ENCODE measurements around the gene ODAD4.
A peak's percentile ranks its signal among the peaks of the same experiment; 100 is the strongest.

The ODAD4 gene

GRCh38 chr17:41942626-41943373, 12.4 kb downstream of the ODAD4 start:
- DNase-seq = no peak

- DNase-seq = no peak
These were observed 13.1 kb downstream of the ODAD4 start for GRCh38 chr17:41943492-41943891.

GRCh38 chr17:41944943-41945342, 14.5 kb downstream of the ODAD4 start:
- no peak for DNase-seq

DNA sequence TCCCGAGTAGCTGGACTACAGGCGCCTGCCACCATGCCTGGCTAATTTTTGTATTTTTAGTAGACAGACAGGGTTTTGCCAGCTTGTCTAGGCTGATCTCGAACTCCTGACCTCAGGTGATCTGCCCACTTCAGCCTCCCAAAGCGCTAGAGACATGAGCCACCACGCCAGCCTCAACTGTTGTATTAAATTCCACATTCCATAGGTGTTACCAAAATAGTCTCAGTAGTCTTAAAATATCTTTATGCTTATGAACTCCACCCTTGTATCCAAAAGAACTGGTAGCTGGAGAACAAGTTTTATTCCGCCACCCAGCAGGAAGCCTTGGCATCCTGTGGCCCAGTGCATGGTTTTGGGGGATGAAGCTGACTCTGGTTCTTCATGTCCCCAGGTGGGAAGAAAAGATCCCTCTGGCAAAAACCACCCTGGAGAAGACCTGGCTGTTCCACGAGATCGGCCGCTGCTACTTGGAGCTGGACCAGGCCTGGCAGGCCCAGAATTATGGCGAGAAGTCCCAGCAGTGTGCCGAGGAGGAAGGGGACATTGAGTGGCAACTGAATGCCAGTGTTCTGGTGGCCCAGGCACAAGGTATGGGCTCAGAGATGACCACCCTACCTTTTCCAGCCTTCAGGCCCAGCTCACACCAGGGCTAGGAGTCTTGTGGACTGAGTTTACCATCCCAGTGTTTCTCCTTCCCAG, 18.5 kb downstream of the ODAD4 start:
- DNase-seq = no peak

- no peak for DNase-seq
These were observed 26.1 kb downstream of the ODAD4 start for GRCh38 chr17:41956522-41956921.

DNA sequence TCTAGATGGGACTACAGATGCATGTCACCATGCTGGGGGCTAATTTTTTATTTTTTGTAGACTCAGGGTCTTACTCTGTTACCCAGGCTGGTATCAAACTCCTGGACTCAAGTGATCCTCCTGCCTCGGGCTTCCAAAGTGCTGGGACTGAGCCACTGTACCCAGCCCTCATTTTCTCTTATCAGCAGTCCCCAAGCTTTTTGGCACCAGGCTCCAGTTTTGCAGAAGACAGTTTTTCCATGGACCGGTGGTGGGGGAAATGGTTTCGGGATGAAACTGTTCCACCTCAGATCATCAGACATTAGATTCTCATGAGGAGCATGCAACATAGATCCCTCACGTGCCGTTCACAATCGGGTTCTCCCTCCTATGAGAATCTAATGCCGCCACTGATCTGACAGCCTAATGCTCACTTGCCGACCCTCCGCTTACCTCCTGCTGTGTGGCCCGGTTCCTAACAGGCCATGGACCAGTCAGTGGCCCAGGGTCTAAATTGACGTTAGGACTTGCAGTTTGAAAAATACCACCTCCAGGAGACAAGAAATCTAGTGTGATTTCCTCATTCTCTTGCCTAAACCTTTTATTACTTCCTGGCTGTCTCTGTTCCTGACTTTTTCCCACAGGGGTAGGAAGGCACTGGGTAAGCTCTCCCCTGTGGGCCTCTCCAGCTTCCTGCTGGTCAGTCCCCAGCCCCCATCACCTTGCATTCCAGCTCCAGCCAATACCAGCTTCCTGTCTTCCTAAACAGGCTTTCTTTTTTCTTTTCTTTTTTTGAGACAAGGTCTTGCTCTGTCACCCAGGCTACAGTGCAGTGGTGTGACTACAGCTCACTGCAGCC, 26.8 kb downstream of the ODAD4 start:
- DNase-seq = no peak

DNA sequence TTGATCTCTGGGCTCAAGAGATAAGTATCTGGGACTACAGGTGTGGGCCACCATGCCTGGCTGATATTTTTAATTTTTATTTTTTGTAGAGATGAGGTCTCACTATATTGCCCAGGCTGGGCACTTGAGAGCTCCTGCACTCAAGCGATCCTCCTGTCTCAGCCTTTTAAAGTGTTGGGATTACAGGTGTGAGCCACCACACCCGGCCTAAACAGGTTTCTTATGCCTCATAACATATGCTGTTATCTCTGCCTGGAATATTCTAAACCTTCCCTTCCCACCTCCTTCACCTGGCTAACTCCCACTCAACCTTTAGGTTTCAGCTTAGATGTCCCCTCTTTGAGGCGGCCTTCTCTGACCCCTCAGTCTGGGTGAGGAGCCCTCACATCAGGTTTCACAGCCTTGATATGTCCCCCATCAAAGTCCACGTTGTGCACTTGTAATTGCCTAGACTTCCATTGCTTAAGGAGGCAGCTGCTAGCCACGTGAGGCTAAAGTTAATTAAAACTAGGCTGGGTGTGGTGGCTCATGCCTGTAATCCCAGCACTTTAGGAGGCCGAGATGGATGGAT, 27.5 kb downstream of the ODAD4 start:
- no peak for DNase-seq

DNA sequence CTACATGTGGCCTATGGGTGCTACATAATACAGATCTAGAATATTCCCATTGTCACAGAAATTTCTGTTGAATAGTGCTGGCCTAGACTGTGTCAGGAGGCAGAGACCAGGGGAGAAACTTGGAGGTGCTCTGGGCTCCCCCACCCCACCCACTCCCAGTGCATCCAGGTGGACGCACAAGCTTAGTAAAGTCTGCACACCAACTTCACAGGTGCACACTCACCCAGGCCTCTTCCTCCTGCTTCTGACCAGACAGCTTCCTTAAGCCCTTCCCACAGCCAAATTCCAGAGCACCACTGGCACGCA, 28.6 kb downstream of the ODAD4 start:
- no peak for DNase-seq

DNA sequence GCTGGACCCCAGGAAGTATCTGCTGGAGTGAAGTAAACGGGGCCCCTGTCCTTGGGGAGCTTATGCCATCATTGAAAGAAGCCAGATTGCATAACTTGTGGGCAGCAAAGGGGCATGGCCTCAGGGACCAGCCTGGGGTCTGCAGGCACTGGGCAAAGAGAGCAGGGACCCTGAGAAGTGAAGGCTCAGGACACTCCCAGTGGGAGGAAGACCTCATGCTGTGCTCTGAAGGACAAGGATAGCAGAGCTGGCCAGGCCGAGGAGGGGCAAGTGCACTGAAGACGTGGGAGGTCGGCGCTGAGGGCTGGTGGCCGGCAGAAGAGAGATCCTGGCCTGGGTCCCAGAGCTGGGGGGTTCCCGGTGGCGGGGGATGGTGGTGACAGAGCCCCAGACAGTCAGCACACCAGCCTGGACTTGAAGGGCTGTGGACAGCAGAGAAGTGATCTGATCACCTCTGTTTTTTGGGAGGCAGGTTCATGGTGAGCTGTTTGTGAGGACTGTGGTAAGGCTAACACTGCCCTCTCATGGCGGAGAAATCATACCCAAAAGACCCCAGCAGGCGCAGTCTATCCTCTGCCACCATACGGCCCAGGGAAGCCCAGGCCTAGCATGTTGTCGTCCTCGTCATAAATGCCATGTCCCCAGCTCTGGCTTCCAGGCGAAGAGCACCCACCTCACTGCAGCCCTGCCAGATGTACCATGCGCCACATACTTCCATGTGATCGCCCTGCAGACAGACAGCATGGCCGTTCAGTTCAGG, 29.1 kb downstream of the ODAD4 start:
- DNase-seq = no peak

DNA sequence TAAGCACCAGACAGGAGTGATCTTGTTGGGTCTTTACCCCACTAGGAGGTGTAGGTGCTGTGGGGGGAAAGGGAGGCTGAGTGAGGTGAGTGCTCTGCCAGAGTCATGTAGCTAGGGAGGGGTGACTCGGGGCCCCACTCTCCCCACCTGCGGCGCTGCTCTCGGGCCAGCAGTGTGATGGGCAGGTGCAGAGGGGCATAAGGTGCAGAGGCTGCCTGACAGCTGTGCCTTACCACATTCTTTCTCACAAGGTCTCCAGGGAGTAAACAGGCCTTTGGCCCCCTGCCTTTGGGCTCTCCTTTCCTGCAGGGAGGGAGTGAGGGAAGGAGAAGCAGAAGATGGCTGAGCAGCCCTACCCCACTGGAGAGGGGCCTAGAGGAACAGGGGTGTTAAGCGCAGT, 31.7 kb downstream of the ODAD4 start:
- no peak for DNase-seq

- DNase-seq = no peak
These were observed 32.5 kb downstream of the ODAD4 start for GRCh38 chr17:41962768-41963434.

DNA sequence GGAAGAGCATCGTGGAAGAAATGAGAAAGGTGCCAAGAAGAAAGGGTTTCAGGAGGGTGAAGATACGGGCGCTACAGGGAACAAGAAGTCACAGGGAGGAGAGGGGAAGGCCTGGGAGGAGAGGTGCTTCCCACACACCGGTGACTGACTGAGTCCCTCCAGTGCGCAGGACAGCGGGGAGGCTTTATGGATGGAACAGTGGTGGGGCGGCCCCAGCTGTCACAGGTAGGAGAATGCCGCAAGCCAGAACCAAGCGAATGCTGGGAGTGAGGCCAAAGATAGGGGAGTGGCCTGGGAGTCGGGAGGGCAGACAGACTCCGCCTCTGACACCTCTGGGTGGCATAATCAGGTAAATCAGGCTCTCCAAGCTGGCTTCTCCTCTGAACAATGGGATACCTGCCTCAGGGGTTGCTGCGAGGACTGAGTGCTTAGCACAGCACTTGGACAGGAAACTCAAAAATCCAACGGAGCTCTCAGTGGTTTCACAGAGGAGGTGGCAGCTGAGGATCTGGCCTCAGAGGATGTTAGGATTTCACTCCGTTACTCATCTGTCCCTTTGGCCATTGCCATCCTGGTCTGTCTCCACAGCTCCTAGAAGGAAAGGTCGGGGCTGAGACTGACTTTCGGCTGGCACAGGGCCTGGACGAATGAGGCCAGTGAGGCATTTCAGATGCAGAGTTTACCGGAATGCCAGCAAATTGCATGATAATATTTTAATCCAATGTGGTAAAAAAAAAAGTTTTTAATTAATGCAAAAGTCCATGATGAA, 35.5 kb downstream of the ODAD4 start:
- peak; percentile 88 for DNase-seq

GRCh38 chr17:41966463-41967140, 36.2 kb downstream of the ODAD4 start, which contains the start of gene CNP:
Gene CNP, plus strand, starts transcription at chr17:41966795. Its CDS starts 90 bp downstream, at chr17:41966885.
- peak; percentile 51 for DNase-seq

DNA sequence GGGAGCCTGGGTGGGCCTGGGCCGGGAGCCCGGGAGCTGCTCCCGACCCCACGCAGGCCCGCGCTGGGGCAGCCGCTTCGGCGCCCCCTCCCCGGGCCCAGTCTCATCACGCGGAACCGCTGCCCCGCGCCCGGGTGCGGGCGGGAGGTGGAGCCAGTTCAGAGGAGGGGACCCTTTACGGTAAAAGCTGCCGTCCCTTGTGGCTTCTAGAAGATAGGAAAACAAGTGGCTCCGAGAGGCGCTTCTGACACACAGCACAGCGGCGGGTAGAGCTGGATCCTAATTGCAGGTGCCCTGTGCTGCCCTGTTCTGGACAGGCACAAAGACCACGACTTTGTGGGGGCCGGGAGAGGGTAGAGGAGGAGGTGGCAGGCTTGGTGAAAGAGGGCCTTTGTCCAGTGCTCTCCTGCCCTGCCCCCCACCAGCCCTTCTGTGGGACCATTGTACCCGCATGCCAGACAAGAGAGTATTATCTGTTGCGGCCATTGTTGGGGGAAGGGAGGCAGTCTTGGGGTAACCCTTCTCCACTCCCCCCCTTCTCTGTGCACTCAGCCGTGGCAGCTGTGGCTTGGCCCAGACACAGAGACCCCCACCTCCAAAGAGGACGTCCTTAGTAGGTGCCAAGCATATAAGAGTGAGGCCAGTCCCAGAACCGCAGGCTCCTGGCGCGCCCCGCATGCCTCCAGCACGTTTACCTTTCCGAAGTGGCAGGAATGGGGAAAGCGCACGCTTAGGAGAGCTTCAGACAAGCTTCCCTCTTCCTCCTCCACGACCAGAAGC, 36.9 kb downstream of the ODAD4 start:
- DNase-seq = no peak

- no peak for DNase-seq
These were observed 37.6 kb downstream of the ODAD4 start for GRCh38 chr17:41967921-41968578.

DNA sequence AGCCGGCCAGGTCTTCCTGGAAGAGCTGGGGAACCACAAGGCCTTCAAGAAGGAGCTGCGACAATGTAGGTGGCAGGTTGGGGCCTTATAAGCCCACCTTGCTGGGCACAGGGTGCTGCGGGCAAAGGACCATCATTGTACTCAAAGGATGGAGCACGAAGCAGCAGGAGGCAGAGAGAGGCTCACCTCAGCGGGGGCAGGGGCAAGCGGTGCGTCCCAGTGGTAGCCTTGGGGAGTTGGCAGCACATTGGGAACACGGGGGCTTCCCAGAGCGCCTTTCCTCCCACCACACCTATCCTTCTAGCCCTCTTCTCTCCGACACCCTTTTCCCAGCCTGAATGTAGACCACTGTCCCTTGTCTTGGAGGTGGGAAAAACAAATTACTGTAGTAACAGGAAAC, 38.3 kb downstream of the ODAD4 start:
- no peak for DNase-seq

DNA sequence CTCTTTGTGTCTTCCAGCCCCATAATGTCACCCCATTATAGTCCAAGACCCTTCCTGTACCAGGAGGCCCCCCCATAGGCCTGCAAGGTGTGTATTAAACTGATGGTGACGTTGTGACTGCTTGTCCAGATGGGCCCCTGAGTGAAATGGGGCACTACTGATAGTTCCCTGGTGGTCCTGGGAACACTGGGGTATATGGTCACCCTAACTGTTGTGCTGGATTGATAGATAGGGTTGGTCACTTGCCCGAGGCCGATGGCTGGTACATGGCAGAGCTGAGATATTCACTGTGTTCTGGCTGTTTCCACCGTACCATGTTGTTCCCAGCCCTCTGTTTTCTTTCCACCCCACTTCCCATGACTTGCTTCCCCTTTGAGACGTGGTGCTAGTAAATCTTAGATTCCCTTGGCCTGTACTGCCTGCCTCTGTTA, 40.5 kb downstream of the ODAD4 start:
- DNase-seq = no peak

- no peak for DNase-seq
These were observed 41.5 kb downstream of the ODAD4 start for GRCh38 chr17:41971721-41972523.
